Measurements from ENCODE around the gene SLC22A15.

The SLC22A15 gene

DNA sequence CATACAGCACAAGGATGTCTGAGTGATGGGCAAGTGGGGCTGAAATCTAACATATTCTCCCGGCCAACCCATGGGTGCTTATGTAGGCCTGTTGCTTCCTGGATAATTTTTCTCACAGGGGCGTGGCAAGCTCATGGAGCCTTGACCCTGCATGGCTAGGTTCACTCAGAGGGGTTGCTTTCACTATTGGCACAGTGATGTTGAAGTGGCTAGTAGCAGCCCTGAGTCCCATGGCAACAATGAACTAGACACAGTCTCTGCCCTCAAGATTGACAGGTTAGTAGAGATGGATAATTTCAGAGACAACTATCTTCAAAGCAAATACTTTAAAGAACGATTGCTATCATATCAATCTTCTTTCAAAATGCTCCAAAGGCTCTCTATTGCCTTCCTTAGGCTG lies 128.4 kb downstream of the SLC22A15 start:
- no peak for DNase-seq (ENCODE audit: low read depth)

DNA sequence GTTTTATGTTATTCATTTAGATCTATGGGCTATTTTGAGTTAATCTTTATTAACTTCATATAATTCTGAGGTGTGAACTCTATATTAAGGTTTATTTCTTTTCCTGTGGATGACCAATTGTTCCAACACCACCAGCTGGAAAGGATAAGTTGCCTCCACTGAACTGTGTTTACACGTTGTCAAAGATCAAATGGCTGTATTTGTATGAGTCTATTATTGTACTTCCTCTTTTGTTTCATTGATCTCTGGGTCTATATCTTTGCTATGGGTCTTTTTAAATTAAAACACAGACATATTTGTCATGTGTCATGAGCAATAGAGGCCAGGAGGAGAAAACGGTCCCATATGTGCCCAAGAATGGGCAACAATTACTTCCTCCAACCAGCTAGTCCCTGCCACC lies 129.7 kb downstream of the SLC22A15 start:
- no peak for DNase-seq (ENCODE audit: low read depth)

DNA sequence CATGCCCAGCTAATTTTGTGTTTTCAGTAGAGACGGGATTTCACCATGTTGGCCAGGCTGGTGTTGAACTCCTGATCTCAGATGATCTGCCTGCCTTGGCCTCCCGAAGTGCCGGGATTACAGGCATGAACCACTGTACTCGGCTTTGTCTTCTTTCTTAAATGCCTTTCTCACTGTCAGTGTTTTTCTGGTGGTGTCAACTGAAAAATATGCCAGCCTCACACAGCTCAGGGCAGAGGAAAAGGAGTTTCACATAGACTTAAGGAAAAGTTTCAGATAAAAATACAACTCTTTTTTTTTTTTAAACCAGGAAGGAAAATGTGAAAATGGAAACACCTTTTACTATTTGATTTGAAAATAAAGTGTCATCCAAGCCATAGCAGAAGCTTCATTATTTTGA lies 130.3 kb downstream of the SLC22A15 start:
- no peak for DNase-seq (ENCODE audit: low read depth)

- DNase-seq (ENCODE audit: low read depth), result no peak
Measured at GRCh38 chr1:116107371-116107770, 131.1 kb downstream of the SLC22A15 start.

DNA sequence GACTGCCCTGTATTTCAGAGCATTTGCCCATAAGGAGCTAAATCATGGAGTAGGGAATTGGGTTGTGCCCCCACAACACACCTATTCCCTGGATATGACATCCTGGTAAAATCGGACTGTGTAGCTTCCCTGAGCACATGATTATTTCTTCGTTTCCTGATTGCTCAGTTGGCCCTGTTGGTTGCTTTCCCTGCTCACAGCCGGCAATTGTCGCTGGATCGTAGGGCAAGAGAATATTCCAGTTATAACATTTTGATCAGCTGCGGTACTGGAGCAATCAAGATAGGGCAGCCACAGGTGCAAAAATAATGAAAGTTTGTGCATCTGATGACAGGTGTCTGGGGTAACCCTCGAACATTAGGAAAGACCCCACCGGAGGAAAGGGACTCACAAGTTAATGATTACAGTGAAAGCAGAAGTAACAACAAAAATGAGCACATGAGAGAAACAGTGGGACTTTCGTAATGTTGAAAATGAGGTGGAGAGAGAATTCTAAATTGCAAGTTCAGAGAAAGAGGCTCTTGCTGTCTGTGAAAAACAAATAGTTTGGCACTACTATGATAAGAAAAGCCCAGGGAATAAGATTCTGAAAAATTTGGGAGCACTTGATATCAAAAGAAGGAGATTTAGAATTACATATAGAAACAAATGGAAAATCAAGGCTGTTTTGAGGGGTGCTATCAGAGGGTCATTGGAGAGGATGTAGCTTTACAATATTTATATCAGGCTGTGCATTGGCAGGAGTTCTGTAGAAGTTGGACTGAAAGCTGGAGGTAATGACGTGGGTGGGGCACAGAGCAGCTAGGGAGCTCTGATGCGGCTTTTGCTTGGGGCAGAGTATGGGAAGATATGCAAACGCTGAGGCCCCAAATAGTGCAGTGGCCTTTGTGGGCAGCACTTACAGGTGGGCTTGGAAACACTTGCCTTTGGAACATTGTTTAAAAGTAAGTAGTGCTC lies 134.5 kb downstream of the SLC22A15 start, which contains the start of gene MAB21L3:
TSS of gene MAB21L3 (plus strand) at position 833 of the 957 bp plus-strand sequence. CDS start 1,217 bp downstream, outside the sequence.
- no peak for DNase-seq (ENCODE audit: low read depth)

- no peak for DNase-seq (ENCODE audit: low read depth)
Measured at GRCh38 chr1:116111524-116112021, 135.3 kb downstream of the SLC22A15 start.

DNA sequence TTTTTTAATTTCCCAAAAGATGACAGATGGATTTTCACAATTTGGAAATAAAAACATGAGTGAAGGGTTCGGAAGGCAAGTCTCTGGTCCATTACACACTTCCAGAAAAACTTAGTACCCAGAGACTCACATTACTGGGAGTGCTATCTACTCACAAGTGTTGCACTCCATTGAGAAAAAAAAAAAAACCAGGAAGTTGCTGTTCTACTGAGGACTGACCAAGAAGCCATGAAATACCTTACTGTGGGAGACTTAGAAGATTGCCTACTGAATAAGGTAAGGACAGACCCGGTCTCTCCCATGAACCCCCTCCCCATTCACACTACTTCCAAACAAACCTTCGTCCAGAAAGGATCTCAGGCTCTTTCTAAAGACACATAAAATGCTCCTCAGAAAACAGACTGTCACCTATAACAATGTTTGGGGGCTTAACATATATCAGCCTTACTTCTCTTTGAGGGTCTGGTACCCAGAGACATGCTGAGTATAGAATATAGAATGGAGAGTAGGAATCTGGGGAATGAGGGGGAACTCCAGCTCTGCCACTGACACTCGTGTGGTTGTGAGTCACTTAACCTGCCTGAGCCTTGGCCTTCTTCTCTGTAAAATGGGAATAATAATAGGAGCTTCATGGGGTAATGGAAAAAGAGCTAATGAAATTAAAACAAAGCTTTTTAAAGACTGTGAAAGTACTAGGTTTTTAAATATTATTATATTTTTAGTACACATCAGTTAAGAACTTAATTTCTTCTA lies 136.3 kb downstream of the SLC22A15 start:
- no peak for DNase-seq (ENCODE audit: low read depth)

GRCh38 chr1:116113615-116114014 lies 137.3 kb downstream of the SLC22A15 start:
- DNase-seq (ENCODE audit: low read depth), result no peak

DNA sequence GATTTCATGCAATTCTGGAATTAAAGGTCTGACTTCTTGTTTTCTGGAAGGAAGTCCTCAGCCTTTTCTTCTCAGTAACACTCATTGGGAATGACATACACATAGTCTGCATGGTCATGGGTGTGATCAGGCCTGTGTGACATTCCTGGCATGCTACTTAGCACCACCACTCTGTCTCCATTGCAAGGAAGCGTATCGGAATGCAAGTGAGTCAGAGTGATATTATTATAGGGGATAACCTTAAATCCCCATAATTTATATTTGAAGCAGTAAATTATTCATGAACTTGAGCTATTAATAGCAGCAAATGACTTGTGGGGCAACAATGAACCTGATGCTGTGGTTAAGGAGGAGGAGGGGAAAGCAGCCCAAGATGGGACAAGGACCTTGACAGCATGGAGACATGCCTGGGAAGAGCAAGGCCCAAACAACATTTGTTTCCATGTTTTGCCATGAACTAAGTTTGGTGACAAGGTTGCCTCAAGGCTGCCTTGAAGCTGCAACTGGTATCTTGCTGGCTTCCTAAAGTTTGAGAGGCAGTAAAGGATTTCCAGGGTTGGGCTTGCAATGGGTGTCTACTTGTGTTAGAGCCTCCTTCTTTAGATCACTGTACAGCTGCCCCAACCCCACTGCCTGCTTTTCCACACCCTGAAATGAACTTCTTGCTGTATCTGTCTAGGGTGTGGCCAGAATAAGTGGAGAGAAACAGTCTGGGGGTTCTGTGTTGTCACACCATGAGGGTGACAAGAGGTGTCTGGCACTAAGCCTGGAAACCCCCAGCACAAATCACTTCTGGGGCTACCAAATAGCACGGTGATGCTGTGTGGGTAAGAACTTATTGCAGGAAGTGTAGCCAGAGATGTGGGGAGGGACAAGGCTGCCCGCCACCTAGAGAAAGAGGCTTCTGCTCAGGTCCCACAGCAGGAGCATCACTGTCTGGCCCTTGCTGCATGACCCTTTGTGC lies 139.4 kb downstream of the SLC22A15 start:
- DNase-seq (ENCODE audit: low read depth), result no peak

- DNase-seq (ENCODE audit: low read depth), result no peak
Measured at GRCh38 chr1:116118471-116118870, 142.2 kb downstream of the SLC22A15 start.
